Activated T-helper 9 cell treated with anti-CD3 and anti-CD28 coated beads, Interleukin-2, amount 50 U/mL, for 16 hours (primary cell): ENCODE results near the gene PFDN1.

Source experiments
- DNase-seq: peaks from one replicate; pipeline ENCODE4 v3.0.0-alpha.2; 2020; ENCODE audit warnings: low read depth

PFDN1 gene

DNA sequence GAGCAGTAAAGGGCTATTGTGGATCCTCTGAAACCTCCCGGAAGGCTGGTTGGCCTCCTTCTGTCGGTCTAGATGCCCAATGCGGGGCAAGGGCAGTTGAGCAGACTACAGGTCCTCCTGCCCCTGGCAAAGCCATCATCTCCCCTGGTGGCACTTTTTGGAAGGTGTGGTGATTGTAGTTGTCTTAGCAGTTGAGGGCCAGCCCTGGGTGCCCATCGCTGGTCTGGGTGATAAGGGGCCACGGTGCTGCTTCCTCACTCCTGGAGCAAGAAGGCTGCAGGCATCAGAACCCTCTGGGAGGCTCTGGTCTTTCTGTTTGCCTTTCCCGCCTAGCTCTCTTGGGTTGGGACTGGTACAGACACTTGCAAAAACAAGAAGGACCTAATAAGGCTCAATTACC lies 64.1 kb downstream of the PFDN1 start:
- no peak for DNase-seq

GRCh38 chr5:140236891-140237598 lies 65.9 kb downstream of the PFDN1 start:
- DNase-seq, result no peak

DNA sequence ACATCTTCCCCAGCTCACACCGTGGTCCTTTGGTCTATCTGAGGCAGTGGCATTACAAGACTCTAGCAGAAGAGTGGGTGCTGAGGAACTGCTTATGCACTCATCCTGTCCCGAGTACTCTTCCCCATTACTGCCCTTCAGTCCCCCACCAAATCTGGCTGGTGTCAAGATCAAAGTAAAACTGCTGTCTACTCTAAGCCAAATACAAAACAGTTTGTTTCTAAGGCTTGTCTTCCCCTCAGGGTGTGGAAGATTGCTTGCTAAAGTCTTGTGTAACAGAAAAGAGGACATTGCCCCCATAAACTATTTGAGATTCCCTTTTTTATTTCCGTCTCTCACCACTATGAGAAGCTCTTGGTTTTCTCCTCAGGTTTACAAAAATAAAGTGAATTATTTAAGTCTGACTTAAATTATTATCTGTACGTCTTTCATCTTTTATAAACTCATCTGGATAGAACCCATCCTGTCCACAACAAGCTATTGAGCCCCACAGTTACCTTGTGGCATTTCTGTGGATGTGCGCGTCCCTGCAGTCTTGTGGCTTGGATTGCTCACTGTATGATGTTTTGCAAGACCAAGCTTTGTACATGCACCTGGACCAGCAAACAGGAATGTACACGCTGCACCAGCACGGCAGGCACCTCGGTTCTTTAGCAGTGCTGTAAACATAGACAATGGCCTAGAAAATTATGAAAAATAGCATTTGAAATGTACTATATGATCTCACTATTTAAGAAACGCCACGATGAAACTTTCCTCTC lies 66.9 kb downstream of the PFDN1 start:
- no peak for DNase-seq

GRCh38 chr5:140234377-140234989 lies 68.4 kb downstream of the PFDN1 start:
- DNase-seq, result no peak

GRCh38 chr5:140232731-140233130 lies 70.2 kb downstream of the PFDN1 start:
- no peak for DNase-seq

- DNase-seq, result no peak
Observed at GRCh38 chr5:140230373-140230772, 72.5 kb downstream of the PFDN1 start.

DNA sequence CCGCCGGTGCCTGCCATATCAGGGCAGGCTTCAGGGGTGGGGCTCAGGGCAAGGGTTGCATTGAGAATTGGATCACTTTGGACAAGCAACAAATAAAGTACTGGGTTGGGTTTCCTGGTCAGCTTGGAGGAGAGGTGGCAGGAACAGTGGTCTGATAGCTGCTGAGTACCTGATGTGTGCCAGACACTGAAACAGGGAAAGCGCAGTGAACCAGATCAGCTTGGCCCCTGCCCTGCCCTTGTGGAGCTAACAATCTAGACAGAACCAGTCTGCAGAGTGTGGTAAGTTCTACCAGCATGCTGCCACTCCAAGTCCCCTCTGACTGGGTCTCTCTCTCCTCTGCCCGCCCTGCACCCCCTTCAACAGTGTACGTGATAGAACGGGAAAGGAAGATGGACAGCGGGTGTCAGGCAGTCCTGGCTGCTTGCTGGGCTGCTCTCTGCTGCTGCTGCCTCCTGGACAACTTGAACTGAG lies 74.5 kb downstream of the PFDN1 start:
- DNase-seq, result no peak

GRCh38 chr5:140227046-140227445 lies 75.9 kb downstream of the PFDN1 start:
- DNase-seq, result no peak

DNA sequence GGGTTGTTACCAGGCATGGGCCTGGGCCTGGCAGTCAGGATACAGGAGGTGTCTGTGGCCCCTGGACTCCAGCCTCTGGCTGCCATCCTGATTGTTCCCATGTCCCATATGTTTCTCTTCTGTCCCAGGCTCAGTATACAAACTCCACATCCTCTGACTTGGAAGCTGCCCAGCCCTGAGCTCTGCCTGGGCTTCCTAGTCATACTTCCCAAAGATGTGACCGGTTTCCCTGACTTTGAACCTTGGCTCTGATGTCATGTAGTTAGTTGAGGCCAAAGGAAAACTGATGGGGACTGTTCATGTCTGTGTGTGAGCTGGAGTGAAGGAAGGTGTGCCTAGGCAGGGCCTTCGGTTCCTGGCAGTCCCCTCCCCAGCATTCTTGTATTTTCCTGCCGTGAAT lies 77.5 kb downstream of the PFDN1 start:
- DNase-seq, result no peak

DNA sequence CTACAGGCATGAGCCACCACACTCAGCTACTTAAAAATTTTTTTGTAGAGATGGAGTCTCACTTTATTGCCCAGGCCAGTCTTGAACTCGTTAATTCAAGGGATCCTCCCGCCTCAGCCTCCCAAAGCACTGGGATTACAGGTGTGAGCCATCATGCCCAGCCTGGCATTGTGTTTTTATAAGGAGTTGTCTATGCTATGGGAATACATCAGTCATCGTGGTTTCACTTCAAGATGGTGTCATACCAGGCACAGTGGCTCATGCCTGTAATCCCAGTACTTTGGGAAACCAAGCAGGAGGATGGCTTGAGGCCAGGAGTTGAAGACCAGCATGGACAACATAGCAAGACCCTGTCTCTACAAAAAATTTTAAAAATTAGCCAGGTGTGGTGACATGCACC lies 78.2 kb downstream of the PFDN1 start:
- no peak for DNase-seq

- DNase-seq, result no peak
Observed at GRCh38 chr5:140223567-140223966, 79.3 kb downstream of the PFDN1 start.

DNA sequence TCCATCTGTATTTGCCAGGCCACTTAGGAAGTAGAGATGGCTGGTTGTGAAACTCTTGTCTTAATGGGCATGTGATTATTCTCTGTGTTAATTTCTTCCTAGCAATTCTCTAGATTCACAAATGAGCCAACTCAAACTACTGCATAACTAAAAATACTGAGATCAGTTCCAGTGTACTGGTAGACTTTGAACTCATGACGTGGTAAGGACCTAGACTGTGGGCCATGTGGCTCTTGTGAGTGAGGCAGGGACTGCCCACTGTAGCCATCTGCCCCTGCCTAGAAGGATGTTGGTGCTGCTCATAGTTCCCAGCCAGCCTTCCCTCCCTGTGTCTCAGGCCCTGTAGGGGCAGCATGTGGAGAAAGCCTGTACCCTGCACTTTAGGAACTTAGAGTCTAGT lies 80.5 kb downstream of the PFDN1 start:
- no peak for DNase-seq

DNA sequence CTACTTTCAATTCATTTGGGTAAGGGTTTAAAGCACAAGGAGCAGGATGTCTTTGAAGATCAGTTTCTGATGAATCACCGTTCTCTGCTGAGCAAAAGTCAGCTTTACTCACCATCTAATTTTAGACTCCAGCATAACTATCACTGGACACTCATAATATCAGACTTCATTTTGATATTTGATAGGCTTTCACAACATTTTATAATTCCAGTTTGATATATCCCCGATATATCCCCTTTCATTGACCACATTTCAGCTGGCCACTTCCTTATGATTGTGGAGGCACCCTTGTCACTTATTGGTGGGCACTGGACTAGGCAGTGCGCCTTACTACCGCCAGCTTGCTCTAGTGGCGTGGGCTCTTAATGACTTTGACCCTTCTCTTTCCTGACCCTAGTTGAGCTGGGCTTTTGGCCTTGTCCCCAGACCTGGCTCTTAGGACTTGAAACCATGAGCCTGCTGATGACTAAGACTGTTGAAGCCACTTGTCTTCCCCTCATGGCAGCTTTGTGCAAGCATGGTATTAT lies 81.1 kb downstream of the PFDN1 start:
- DNase-seq, result no peak

GRCh38 chr5:140220698-140221064 lies 82.2 kb downstream of the PFDN1 start:
- no peak for DNase-seq

DNA sequence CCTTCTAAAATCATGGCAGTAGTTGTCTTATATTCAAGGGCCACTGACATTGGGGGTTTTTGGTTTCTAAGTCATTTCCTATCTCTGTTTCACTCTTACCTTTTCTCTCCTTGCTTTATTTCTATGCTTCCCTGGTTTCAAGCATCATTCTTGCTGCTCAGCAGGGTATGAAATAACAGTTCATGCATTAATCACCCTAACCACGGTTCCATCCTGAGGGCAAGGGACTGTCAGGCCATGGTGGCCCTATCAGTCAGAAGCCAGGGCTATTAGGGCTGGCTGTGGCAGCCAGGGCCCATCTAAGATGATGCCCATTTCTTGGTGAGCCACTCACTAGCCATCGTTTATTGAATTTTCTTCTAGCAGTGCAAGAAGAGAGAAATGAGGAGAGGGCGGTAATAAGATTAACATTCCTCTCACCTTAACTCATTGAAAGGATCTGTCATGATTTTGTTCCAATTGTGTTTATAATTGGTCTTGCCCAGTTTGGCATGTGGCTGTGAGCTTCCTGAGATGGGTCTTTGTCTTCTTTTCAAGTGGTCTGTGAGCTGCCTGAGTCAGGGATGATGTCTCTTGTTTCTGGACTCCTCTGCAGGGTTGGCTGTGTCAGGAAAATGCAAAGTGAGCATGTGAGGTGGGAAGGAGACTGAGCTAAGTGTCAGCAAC lies 82.7 kb downstream of the PFDN1 start:
- no peak for DNase-seq

DNA sequence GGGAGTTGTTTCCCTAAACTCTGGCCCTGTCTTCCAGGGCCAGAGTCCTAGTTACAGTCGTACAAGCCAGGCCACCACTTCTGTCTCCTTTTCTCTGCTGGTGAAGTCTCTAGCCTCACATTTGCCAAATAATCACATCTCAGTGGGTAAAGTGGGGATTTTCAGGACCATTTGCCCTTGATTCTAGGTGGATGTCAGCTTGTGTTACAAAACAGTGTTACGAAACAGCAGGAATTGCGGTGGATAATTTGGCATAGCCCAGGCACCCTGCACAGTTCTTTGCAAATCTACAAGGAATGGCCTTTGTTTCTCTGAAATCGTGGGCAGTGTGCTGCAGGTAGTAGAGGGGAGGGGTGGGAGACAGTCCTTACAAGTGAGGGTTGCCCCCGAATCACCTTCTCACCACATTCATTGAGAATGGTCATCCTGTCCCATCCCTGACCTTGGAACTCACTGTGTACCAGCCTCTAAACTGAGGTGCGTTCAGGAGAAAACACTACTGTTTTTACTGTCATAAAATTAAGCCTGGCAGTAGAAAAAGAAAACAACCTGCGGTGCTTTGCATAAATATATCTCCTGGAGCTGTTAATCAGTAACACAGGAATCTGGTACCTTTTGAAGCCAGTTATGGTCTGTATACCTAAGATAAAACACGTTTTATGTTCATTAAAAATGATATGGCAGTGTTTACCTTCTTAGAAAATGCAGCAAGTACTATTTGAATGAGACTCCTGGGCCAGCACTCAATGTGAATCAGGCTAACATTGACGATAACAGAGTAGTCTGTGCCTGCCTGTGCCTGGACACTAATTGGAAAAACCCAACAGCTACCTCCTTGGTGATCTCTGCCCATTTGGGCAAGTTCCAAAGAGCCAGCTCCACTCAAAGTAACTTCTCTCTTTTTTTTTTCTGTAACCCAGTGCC lies 83.6 kb downstream of the PFDN1 start:
- DNase-seq, result no peak

DNA sequence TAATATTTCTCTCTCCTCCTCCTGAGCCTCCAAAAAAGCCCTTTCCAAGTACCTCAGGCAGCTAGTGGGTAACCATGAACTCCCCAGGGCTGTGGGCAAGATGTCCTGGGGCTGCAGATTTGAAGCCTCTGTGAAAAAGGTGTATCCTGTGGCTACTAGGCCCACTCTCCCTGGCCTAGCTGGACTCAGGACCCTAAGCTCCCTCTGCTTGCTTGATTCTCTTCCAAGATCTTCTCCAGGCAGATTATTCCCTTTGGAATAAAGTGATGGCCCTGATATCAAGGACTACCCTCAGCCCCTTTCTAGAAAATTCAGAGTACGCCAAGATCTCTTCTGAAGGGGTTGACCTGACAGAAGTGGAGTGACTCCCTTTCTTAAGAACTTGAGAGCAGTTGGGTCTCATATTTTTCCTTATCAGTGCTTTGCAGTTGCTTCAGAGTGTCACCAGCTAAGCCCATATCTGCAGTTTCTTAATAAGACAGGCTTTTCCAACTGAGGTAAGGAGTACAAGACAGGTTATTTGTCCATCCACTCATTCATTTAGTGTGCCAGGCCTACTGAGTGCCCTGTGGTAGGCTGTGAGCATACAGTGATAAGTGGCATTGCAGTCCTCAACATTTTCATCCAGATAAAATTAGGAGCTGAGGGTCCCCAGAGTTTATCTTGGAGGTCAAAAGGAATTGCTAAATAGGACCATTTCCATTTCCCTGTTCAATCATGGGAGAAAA lies 85.4 kb downstream of the PFDN1 start:
- no peak for DNase-seq

DNA sequence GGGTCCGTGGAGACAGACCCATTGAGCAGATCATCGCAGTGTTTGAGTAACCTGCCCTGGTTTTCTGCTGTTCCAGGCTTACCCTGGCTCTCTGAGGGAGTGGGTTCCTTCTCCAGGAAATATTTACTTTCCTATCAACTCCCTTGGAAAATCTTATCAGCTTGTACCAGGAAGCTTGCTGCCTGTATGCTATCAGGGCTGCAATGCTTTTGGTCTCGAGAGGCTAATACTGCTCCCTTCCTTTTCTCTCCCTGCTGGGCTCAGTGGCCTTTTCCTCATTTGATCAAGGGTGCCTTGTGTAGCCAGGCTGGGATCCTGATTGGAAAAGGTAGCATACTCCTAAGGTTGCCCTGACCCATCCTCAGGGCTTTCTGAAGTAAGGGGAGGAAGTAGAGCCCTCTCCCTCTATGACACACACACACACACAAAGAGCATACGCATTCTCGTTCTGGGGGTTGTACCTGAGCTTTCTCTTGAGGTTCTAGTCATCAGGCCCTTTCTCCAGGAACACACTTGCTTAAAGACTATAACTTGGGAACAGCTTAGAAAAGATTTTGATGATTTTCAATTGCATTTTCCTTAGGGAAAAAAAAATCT lies 86.3 kb downstream of the PFDN1 start:
- no peak for DNase-seq

- DNase-seq, result no peak
Observed at GRCh38 chr5:140215276-140215675, 87.6 kb downstream of the PFDN1 start.

GRCh38 chr5:140214831-140215230 lies 88.1 kb downstream of the PFDN1 start:
- no peak for DNase-seq
